HCT116 (cell line): ENCODE measurements around the gene FRMPD4.

Experiments
- CEBPB ChIP-seq: IDR thresholded peaks from 2 replicates; pipeline ENCODE4 v1.6.1; 2012; ENCODE audit warnings: low read depth
- EGR1 ChIP-seq: IDR thresholded peaks from 2 replicates; pipeline ENCODE4 v1.6.1; 2012; ENCODE audit warnings: low read depth
- EZH2 ChIP-seq: fragments of 200-600 bp; sonication (generic); IDR thresholded peaks from 2 replicates; pipeline ENCODE4 v1.6.1; 2017; ENCODE audit warnings: antibody characterized with exemption, mixed run types
- FOSL1 ChIP-seq: IDR thresholded peaks from 2 replicates; pipeline ENCODE4 v1.6.1; 2012; ENCODE audit warnings: low read depth
- JUND ChIP-seq: IDR thresholded peaks from 2 replicates; pipeline ENCODE4 v1.6.1; 2012
- POLR2A ChIP-seq: IDR thresholded peaks from 2 replicates; pipeline ENCODE4 v1.7.0; 2011; ENCODE audit warnings: borderline replicate concordance; ENCODE audit not compliant: insufficient read depth, insufficient read length; ENCODE audit errors: extremely low read depth
- POLR2AphosphoS5 ChIP-seq: IDR thresholded peaks from 2 replicates; pipeline ENCODE4 v1.6.1; 2011; ENCODE audit warnings: mild to moderate bottlenecking, low read depth, low read length, moderate library complexity
- RAD21 ChIP-seq: IDR thresholded peaks from 2 replicates; pipeline ENCODE4 v1.6.1; 2012; ENCODE audit warnings: low read depth, mild to moderate bottlenecking
- SP1 ChIP-seq: IDR thresholded peaks from 2 replicates; pipeline ENCODE4 v1.6.1; 2012; ENCODE audit warnings: low read depth
- ZFX ChIP-seq: fragments of 450-650 bp; IDR thresholded peaks from 2 replicates; pipeline ENCODE4 v1.6.1; 2017
- ZNF274 ChIP-seq: fragments of 200-500 bp; sonication (Bioruptor generic); IDR thresholded peaks from 2 replicates; pipeline ENCODE4 v1.6.1; 2014; ENCODE audit warnings: mild to moderate bottlenecking, low read depth, low read length, inconsistent platforms
- TF ChIP-seq, protein P1 (sequence below), 3 experiments: fragments of 200-600 bp in 1 of 3; sonication (generic) in 1 of 3; IDR thresholded peaks in 2 of 3; conservative IDR thresholded peaks in 1 of 3; 2 replicates each; pipeline ENCODE4 v1.5.1; 2012 to 2017; ENCODE audit warnings: low read depth in 2 of 3, low read length in 2 of 3, antibody characterized with exemption in 1 of 3, borderline replicate concordance in 1 of 3, control low read depth in 1 of 3, mild to moderate bottlenecking in 1 of 3, mixed read lengths in 1 of 3, mixed run types in 1 of 3, moderate library complexity in 1 of 3; ENCODE audit not compliant: insufficient read depth in 1 of 3

DNA sequence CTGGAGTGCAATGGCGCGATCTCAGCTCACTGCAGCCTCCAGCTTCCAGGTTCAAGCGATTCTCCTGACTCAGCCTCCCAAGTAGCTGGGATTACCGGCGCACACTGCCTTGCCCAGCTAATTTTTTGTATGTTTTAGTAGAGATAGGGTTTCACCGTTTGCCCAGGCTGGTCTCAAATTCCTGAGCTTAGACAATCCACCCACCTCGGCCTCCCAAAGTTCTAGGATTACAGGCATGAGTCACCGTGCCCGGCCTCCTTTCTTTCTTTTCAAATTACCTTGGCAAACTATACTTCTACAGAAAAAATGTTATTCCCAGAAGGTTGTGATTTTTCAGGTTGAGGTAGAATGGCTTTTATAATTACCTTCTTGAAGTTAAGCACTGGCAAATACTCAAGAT, 331.0 kb downstream of the FRMPD4 start:
- TF ChIP-seq, protein P1, sequence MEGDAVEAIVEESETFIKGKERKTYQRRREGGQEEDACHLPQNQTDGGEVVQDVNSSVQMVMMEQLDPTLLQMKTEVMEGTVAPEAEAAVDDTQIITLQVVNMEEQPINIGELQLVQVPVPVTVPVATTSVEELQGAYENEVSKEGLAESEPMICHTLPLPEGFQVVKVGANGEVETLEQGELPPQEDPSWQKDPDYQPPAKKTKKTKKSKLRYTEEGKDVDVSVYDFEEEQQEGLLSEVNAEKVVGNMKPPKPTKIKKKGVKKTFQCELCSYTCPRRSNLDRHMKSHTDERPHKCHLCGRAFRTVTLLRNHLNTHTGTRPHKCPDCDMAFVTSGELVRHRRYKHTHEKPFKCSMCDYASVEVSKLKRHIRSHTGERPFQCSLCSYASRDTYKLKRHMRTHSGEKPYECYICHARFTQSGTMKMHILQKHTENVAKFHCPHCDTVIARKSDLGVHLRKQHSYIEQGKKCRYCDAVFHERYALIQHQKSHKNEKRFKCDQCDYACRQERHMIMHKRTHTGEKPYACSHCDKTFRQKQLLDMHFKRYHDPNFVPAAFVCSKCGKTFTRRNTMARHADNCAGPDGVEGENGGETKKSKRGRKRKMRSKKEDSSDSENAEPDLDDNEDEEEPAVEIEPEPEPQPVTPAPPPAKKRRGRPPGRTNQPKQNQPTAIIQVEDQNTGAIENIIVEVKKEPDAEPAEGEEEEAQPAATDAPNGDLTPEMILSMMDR (IDR thresholded peaks at IDR 0.05 in 2 of 3, conservative IDR thresholded peaks at IDR 0.05 in 1 of 3; ENCODE audit: borderline replicate concordance in 1 of 3, insufficient read depth in 1 of 3, low read depth in 2 of 3, low read length in 2 of 3), result no peak
- TF ChIP-seq POLR2A (no peak), FOSL1 (no peak), SP1 (no peak), POLR2AphosphoS5 (no peak), EZH2 (no peak), EGR1 (no peak), ZNF274 (no peak), CEBPB (no peak), JUND (no peak), ZFX (no peak), RAD21 (no peak)
